ENCODE results near the gene NLRC3.

DNA sequence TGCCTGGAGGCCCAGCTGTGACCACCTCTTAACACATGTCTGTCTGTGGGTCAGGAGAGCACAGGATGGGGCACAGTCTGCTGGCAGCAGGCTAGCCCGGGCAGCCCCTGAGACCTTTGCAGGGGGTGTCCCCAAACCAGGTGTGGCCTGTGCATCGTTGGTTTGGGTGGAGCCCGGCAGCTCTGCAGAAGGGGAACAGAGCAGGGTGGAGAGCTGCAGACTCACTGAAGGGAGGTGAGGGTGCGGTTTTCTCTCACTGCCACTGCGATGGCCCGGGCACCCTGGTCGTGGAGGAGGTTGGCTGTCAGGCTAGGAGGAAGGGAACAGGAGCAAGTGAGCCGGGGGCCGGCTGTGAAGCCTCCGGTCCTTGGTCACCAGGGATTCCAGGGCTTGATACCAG, 28.8 kb downstream of the NLRC3 start:
- TF ChIP-seq, protein P1, sequence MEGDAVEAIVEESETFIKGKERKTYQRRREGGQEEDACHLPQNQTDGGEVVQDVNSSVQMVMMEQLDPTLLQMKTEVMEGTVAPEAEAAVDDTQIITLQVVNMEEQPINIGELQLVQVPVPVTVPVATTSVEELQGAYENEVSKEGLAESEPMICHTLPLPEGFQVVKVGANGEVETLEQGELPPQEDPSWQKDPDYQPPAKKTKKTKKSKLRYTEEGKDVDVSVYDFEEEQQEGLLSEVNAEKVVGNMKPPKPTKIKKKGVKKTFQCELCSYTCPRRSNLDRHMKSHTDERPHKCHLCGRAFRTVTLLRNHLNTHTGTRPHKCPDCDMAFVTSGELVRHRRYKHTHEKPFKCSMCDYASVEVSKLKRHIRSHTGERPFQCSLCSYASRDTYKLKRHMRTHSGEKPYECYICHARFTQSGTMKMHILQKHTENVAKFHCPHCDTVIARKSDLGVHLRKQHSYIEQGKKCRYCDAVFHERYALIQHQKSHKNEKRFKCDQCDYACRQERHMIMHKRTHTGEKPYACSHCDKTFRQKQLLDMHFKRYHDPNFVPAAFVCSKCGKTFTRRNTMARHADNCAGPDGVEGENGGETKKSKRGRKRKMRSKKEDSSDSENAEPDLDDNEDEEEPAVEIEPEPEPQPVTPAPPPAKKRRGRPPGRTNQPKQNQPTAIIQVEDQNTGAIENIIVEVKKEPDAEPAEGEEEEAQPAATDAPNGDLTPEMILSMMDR (IDR thresholded peaks at IDR 0.05): no peak
- TF ChIP-seq POLR2A (IDR thresholded peaks at IDR 0.05) (no peak), EP300 (IDR thresholded peaks at IDR 0.05) (no peak)
